ENCODE measurements around the gene OR9I1.

- no peak for TF ChIP-seq SMC3 (IDR thresholded peaks at IDR 0.05; ENCODE audit: low read depth, low read length)
- no peak for TF ChIP-seq CTCF (conservative IDR thresholded peaks at IDR 0.05; ENCODE audit: low read depth, low read length)
- no peak for TF ChIP-seq RCOR1 (IDR thresholded peaks at IDR 0.05; ENCODE audit: insufficient replicate concordance, low read length)
- TF ChIP-seq CEBPB (IDR thresholded peaks at IDR 0.05; ENCODE audit: low read depth, low read length), result no peak
- no peak for TF ChIP-seq POLR2A (IDR thresholded peaks at IDR 0.05; ENCODE audit: low read depth, low read length)
- no peak for TF ChIP-seq MXI1 (IDR thresholded peaks at IDR 0.05; ENCODE audit: borderline replicate concordance, low read depth, low read length)
- TF ChIP-seq ELK1 (IDR thresholded peaks at IDR 0.05; ENCODE audit: borderline replicate concordance, low read depth, low read length), result no peak
Observed at GRCh38 chr11:58135171-58135570, 9.8 kb upstream of the OR9I1 start.

Measured in IMR-90 (cell line).